Right lobe of liver (tissue), 4 donors: ENCODE results near the gene REN.

Source experiments
- CTCF ChIP-seq, 4 donors: fragments of 200-600 bp in 3 of 4; fragments of 450-650 bp in 1 of 4; IDR thresholded peaks; one replicate each; pipeline versions ENCODE4 v1.5.1 to v1.8.0; 2016 to 2022; ENCODE audit warnings: antibody characterized with exemption in 4 of 4, mild to moderate bottlenecking in 2 of 4
- POLR2A ChIP-seq: fragments of 450-650 bp; IDR thresholded peaks from one replicate; pipeline ENCODE4 v1.6.1; 2017; ENCODE audit warnings: antibody characterized with exemption, mild to moderate bottlenecking
- donor health status: DM: no; HTN: no; CAD: no.
- donor health status: DM: no; HTN: no; CAD: no.
- donor health status: DM: no; HTN: yes; CAD: no.

GRCh38 chr1:204171751-204172178, 5.6 kb upstream of the REN start:
- TF ChIP-seq CTCF (IDR thresholded peaks at IDR 0.05), result no peak
- no peak for TF ChIP-seq POLR2A
